Ammon's horn (tissue), 1 donor: Measurements from ENCODE around the gene MINDY4B.
"Not testable (repeated sequence)": the region's sequence is repeated elsewhere in the genome, so short reads cannot be mapped to it uniquely, and the experiment has no call there.

Experiments used
- DNase-seq: peaks from one replicate; pipeline ENCODE4 v3.0.0-alpha.2; 2016; ENCODE audit warnings: low spot score

MINDY4B gene

DNA sequence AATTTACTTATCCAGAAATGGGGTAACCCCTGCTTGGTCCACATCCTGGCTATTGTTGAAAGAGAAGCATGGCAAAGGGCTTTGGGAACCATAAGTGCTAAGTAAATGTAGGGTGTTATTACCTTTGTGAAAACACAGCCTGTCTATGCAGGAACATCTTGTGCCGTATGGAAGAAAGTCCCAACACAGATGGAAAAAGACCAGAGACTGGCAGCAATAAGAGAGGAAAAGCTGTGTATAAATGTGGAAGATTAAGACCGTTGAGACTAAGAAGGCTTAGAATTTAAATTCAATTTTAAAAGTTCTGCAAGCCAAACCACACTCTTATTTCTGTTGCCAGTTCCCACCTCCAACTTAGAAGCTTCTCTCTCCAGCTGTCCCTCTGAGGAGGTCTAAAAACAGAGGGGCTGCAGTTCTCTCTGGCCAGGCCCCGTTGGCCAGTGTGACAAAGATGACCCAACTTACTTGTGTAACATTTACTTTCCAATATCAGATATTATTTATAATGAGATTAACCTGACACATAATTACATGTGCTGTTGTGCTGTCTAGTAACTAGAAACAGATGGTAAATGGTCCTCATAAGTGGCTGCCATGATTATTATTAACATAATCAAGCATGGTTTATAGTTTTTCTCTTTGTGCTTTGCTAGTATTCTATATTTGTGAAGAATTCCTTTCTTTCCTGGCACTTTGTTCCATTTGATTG, 7.0 kb downstream of the MINDY4B start:
- DNase-seq: no peak

DNA sequence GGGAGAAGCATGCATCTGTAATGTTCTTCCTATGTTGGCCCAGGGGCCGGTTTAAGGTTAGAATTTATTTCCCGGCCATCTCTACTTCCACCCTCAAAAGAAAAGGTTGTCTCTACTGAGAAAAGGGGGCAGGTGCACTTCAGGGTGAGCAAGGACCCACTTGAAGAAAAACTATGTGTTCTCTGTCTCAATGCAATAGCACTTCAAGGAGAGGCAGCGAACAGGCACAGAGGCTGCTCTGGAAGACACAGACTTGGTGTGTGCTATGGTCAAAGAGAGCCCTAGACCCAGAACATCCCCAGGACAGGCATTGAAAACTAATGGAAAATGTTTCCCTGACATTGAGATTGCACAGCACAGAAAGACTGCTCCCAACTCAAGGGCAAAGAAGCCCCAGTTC, 7.6 kb downstream of the MINDY4B start:
- no peak for DNase-seq

DNA sequence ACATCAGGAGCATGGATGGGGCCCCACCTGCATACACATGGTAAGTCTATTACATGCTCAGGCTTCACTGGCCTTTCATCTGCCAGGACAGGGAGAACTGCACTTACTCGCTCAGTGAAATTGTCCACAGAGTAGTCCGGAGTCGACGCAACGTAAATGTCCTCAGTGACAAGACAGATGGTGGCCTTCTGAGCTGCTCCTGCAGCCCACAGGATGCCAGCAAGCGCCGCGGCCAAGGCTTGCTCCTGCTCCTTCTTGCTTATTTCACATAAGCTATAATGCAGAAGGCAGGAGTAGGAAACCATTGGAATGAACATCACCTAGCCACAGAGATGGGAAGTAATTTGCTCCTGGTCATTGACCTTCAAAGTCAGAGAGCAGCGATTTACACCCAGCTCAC, 14.4 kb downstream of the MINDY4B start:
- no peak for DNase-seq

DNA sequence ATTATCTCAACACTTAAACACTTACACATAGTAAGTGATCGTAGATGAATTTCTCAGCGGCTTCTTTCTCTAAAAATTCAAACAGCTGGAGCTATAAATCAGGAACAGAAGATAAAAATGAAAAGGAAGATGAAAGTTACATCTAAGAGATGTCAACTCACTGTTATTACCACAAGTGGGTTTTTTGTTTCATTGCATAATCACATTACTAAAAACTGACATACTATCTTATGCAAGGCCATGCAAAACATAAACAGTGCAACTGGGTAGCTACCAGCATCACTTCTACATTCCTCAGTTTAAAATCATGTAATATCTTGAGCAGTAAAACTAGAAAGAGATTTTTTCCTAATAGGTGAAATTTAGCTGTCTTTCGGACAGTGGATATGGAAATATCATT, 14.9 kb downstream of the MINDY4B start:
- DNase-seq: no peak

DNA sequence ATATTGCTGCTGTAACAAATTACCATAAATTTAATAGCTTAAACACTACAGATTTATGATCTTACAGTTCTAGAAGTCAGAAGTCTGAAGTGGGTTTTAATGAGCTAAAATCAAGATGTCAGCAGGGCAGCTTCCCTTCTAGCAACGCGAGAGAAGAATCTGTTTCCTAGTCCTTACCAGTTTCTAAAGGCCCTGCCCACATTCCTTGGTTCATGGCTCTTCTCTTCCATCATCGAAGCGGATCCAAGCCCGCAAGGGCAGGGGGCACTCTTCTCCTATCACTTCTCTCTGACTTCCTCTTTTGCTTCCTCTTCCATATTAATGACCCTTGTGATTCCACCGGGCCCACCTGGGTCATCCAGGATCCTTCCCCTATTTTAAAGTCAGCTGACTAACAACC, 16.1 kb downstream of the MINDY4B start:
- DNase-seq: no peak

DNA sequence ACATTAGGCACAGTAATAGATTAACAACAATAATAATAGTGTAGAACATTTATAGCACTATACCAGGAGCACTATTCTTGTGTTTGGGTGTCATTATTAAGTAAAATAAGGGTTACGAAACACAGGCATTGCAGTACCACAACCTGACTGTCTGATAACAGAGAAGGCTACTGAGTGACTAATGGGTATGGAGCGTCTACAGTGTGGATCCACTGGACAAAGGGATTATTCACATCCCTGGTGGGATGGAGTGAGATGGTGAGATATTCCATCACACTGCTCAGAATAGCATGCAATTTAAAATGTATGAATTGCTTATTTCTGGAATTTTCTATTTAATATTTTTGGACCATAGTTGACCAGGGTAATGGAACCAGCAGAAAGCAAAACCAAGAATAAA, 18.2 kb downstream of the MINDY4B start:
- no peak for DNase-seq

DNA sequence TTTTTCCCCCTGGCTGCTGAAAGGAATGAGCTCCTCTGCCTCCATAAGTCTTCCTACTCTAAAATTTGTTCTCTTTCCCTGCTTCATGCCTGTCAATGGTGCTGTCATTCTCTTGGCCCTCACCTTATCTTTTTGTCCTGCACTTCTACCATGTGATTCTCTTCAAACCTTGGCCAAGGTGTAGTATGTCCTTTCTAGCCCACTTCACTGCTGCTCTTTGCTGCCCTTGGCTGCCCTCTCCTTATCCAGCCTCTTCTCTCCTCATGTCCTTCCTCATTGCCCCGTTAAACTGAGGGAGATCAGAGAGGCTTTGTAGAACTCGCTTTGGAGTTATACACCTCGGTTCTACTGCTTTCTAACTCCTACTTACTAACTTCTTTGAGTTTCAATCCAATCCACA, 19.7 kb downstream of the MINDY4B start:
- DNase-seq: no peak

DNA sequence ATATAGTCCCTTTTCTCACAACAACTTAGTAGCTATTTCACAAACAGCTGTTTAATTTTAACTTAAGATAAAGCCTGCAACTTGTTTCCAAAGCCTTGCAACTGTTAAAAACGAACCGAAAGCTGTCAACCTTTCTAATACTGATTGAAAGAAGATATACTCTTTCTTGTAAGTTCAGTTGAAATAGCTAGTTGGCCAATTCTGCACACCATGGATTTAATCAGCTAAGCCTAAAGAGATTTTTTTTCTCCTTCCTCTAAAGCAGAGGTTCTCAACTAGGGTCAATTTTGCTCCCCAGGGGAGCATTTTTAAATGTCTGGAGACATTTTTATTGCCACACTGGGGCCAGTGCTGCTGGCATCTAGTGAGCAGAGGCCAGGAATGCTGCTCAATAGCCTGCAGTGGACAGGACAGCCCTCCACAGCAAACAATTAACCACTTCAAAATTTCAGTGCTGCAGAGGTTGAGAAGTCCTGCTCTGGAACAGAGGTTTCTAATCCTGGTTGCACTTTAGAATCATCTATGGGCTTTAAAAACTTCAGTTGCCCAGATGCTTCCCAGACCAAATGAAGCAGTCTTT, 26.2 kb downstream of the MINDY4B start:
- no peak for DNase-seq

DNA sequence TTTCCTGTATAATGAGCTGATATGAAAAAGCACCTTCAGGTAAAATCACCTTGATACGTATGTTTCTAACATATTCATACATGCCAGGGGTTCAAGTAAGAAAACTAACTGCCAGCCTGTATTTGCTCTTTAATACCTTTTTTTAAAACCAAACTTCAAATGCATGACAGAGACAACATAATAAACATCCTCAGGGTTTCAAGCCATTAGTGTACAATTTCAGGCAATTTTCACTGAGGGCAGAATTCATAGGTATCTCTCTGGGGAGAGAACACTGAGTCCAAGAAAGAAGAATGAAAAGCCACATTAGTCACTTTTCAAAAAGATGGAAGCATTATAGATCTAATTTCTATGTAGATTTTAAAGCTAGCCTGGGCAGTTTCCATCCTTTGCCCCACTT, 26.9 kb downstream of the MINDY4B start:
- no peak for DNase-seq

DNA sequence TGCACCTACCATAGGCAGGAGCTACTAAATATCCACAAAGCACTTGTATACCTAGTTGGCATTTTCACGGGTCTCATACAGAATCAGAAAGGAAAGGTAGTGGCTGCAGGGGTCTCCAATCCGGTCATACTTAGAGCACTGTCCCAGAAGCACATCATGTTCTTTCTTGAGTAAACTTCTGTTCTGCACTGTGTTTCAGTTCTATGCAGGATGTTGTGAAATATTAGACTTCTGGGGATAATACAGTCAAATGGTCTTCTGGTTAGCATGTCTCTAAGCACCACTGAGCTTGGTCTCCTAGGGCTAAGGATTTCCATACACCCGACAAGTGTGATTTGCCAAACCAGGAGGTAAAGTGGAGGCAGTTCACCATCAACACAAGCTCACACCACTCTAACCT, 27.9 kb downstream of the MINDY4B start:
- DNase-seq: no peak

DNA sequence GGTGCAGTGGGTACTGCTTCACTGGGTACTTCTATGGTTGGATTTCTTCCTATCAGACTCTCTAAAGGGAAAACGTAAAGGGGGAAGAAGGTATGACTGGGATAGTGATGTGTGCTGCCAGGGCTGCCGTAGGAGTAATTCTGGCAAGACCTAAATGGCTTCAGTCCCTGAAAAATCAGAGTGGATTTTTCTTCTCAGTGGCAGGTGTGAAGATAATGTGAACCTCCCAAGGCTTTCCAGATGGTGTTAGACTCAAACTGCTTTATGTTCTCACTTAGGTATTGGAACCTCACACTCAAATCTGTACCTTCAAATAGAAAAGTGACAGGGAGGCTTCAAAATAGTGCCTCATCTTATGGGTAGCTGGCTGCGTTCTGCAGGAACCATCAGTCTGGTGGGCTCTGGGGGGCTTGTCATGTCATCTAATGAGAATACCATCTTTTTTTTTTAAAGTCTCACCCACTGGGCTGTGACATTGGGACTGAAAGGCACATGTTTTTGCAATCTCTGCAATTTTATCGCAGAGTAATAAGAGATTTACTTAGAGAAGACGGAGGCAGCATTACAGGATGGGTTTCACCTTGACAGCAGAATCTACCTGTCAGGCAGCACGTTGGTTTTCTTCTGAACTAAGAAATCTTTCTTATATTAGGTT, 28.5 kb downstream of the MINDY4B start:
- DNase-seq: no peak

DNA sequence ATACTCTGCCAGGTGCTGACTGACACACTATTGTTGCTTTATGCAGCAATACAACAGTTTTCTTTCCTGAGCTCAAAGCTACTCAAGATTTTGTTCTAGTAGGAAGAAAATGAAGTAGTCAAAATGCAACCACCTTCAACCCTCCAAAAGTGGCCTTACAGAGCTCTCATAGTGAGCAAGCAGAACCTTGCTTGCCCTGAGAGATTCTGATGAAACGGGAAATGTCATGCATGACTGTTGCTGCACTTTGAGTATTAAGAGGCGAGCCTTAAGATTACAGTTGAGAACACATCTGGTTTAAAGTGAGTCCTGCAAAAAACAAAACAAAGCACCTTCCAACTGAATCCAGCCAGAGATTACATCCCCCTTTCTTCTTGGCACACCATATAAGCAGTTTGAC, 29.7 kb downstream of the MINDY4B start:
- no peak for DNase-seq

DNA sequence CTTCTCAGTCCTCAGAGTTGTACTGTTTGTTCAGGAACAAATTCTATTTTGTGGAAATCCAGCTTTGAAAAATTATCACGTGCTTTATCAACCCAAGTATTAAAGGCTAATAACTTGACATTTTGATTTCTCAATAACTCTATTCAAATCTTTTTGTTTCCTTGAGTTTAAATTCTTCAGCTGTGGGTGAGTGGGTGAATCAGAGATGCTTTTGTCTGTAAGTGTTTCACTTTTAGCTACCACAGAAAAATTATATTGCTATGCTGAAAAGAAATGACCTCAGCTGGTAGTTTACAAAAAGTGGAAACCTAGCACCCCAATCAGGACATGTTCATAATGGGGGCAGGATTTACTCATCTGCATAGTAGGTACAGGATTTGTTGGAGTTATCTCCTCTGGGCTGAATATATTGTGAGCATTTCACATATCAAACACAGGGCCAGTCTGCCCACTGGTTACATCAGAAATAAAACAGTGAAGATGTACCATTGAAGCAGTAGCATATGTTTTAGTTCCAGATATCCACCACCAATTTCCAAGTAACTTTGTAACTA, 30.5 kb downstream of the MINDY4B start:
- no peak for DNase-seq

DNA sequence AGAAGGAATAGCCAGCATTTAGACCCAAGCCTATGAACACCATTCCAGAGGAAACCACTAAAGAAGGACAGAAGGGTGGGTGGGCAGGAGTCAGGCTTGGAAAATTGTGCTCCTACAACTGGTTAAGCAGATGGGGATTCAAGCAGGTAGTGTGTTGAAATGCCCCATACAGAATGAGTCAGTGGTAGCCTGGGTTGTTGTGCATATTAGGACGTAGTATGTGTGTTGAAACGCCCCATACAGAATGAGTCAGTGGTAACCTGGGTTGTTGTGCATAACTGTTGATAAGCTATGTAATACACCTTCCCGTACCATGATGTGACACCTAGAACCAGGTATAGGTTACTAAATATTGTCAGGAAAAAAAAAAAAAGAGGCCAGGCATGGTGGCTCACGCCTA, 34.0 kb downstream of the MINDY4B start:
- DNase-seq: no peak

DNA sequence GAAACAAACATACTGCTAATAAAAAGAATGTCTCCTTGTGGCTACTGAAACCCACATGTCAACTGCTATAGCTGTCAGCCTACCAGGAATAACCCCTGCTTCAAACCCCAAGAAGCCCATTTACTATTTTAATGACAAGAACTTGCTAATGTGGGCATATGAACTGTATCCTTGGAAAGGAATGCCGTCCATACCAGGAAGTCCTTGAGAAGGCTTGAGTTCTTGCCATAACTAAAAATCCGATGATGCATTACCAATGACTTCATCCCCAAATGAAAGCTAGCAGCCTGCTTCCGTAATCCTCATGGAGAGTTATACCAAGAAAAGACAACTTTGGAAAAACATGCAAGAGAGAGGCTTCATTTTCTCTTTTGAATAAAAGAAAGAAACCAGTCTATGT, 34.8 kb downstream of the MINDY4B start:
- no peak for DNase-seq

DNA sequence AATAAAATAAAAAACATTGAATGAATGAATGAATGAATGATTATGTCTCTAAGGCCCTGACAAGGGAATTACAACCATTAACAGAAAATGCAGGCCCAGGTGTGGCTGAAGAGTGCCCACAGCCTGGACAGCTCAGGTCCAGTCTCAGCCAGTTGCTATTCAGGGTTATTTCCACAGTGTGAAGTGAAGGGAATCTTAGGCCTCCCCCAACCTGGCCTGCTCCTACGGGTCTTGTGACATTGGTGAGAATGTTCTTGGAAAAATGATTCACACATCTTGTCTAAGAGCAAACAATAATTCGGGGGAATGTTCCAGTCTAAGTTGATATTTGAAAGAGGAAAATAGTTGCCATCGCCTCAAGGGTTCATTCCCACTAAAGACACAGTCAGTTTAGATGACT, 37.0 kb downstream of the MINDY4B start:
- no peak for DNase-seq

DNA sequence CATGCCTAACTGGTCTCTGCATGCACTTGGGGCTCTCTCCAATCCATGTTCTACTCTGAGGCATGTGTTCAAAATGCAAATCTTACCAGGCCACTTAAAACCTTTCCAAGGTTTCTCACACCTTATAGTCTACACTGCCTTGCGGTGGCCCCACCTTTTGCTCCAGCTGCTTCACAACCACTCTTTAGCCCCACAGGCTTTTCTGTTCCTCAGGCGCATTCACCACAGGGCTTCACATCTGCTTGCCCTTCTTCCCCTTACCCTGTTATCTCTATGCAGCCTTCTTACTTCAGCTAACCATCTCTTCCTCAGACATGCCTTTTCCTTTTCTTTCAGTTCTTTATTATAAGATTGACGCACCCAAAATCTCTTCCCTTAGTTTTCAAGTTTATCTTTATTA, 37.8 kb downstream of the MINDY4B start:
- DNase-seq: no peak

DNA sequence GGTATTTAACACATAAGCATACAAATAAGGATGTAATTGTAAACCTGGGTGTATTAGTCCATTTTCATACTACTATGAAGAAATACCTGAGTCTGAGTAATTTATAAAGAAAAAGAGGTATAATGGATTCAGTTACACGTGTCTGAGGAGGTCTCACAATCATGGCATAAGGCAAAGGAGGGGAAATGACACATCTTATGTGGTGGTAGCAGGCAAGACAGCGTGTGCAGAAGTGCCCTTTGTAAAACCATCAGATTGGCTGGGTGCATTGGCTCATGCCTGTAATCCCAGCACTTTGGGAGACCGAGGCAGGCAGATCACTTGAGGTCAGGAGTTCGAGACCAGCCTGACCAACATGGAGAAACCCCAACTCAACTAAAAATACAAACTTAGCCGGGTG, 41.3 kb downstream of the MINDY4B start:
- not testable (repeated sequence) for DNase-seq

DNA sequence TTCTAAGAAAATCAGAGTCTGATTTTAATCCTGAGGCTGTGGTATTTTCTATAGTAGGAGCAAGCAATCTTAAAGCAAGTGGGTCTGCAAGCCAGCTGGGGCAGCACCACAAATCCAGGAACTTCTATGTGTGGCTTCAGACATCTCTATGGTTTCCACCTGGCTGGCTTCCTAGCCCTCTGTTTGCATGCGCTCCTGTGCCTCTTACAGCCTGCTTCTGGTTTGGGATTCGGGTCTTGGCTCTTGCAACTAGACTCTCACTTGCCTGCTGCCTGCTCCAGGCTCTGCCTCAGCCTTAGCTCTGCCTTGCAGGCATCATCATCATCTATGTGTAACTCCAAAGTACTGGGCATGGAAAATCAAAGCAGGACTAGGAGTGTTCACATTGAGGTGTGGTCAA, 43.4 kb downstream of the MINDY4B start:
- no peak for DNase-seq

DNA sequence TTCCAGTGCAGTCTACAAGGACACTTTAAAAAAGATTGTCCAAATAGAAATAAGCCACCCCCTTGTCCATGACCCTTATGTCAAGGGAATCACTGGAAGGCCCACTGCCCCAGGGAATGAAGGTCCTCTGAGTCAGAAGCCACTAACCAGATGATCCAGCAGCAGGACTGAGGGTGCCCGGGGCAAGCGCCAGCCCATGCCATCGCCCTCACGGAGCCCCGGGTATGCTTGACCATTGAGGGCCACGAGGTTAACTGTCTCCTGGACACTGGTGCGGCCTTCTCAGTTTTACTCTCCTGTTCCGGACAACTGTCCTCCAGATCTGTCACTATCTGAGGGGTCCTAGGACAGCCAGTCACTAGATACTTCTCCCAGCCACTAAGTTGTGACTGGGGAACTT, 47.3 kb downstream of the MINDY4B start:
- not testable (repeated sequence) for DNase-seq

DNA sequence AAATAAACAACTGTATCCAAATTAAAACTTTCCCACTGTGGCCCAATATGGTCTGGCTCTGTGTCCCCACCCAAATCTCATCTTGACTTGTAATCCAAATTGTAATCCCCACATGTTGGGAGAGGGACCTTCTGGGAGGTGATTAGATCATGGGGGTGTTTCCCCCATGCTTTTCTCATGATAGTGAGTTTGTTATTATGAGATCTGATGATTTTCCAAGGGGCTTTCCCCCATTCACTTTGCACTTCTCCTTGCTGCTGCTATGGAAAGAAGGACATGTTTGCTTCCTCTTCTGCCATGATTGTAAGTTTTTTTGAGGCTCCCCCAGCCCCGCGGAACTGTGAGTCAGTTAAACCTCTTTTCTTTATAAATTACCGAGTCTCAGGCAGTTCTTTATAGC, 55.0 kb downstream of the MINDY4B start:
- DNase-seq: no peak

DNA sequence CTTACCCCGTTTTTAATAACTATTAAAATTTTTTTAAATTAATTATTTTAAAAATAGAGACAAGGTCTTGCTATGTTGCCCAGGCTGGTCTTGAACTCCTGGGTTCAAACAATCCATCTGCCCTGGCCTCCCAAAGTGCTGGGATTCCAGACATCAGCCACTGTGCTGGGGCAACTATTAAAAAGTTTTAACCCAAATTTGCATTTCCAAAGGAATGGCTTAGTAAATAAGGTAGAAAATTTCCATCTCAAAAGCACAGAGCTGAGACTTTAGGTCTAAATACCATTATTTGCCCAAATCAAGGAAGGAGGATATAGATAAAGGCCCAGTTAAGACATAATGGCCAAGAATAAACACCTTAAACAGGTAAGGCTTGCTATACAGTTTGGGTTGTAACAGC, 56.4 kb downstream of the MINDY4B start:
- DNase-seq: no peak

DNA sequence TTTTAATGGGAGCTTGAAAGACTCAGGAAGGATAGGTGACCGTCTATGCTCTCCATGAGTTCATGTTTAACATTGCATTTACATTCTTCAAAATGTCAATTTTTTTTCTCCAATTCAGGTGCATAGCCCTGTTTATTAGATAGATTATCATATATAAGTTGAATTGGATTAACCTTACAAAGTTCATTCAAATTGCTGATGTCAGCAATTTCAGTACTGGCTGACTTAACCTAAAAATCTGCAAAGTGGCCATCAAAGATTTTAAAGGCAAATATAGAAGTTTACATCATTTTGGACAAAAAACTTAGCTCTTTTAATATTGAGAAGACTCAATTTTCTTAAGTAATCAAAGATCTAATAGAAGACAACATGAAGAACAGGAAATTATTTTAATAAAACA, 57.8 kb downstream of the MINDY4B start:
- DNase-seq: no peak
